CD14-positive monocyte (primary cell): ENCODE results near the gene PDCD4. TPM values are rescaled to one million over a fixed set of nuclear protein-coding genes. Genes with fewer than 3 reads are reported as not detected.

Experiments used
- DNase-seq, 3 donors: peaks; one replicate each; pipeline ENCODE4 v3.0.0-alpha.2; 2011 to 2022
- H2AFZ ChIP-seq: 2 replicates; pipeline ENCODE4 v1.6.0; 2012; ENCODE audit warnings: mild to moderate bottlenecking, low read depth, low read length, inconsistent platforms; ENCODE audit not compliant: insufficient read depth, poor library complexity, severe bottlenecking
- H3K27ac ChIP-seq, 2 donors: 1 replicate in 1 of 2; 2 replicates in 1 of 2; pipeline ENCODE4 v1.5.1; 2012 to 2013; ENCODE audit warnings: low read length in 2 of 2, control low read depth in 1 of 2, inconsistent platforms in 1 of 2, low read depth in 1 of 2, mild to moderate bottlenecking in 1 of 2
- H3K27me3 ChIP-seq, 2 donors: one replicate each; pipeline versions ENCODE4 v1.6.0 to v1.6.1; 2011 to 2013; ENCODE audit warnings: low read length in 2 of 2; ENCODE audit not compliant: control insufficient read depth in 2 of 2, insufficient read depth in 2 of 2
- H3K36me3 ChIP-seq, 2 donors: replicated peaks in 1 of 2; 1 replicate in 1 of 2; 2 replicates in 1 of 2; pipeline versions ENCODE4 v1.5.1 to v1.6.1; 2012 to 2013; ENCODE audit warnings: low read length in 2 of 2, control low read depth in 1 of 2, inconsistent platforms in 1 of 2, mild to moderate bottlenecking in 1 of 2; ENCODE audit not compliant: insufficient read depth in 2 of 2, control insufficient read depth in 1 of 2
- H3K4me1 ChIP-seq, 2 donors: 1 replicate in 1 of 2; 2 replicates in 1 of 2; pipeline versions ENCODE4 v1.5.1 to v1.6.1; 2012 to 2013; ENCODE audit warnings: low read length in 2 of 2, control low read depth in 1 of 2, inconsistent platforms in 1 of 2, mild to moderate bottlenecking in 1 of 2, moderate library complexity in 1 of 2; ENCODE audit not compliant: insufficient read depth in 2 of 2, control insufficient read depth in 1 of 2
- H3K4me2 ChIP-seq: replicated peaks from 2 replicates; pipeline ENCODE3; 2012; ENCODE audit warnings: low read length, moderate library complexity, mild to moderate bottlenecking; ENCODE audit not compliant: poor library complexity, severe bottlenecking; ENCODE audit errors: extremely low read depth
- H3K4me3 ChIP-seq, 3 experiments: fragments of 200-600 bp in 1 of 3; sonication (generic) in 1 of 3; replicated peaks in 1 of 3; 1 replicate in 2 of 3; 2 replicates in 1 of 3; pipeline ENCODE4 v1.5.1; 2011 to 2013; ENCODE audit warnings: low read length in 3 of 3, mild to moderate bottlenecking in 3 of 3, control low read depth in 2 of 3, low read depth in 2 of 3, inconsistent platforms in 1 of 3, moderate library complexity in 1 of 3
- H3K79me2 ChIP-seq: 2 replicates; pipeline ENCODE4 v1.6.0; 2012; ENCODE audit warnings: mild to moderate bottlenecking, control low read depth, inconsistent platforms, low read length, moderate library complexity; ENCODE audit not compliant: insufficient read depth
- H3K9ac ChIP-seq: 2 replicates; pipeline ENCODE4 v1.6.0; 2017; ENCODE audit warnings: low read length, mild to moderate bottlenecking; ENCODE audit not compliant: insufficient read depth, poor library complexity, severe bottlenecking
- H3K9me3 ChIP-seq, 2 donors: replicated peaks in 1 of 2; 1 replicate in 1 of 2; 2 replicates in 1 of 2; pipeline versions ENCODE4 v1.5.1 to v1.6.1; 2012 to 2013; ENCODE audit warnings: low read length in 2 of 2, control low read depth in 1 of 2; ENCODE audit not compliant: control insufficient read depth in 1 of 2, insufficient read depth in 1 of 2
- H4K20me1 ChIP-seq: 2 replicates; pipeline ENCODE4 v1.6.0; 2012; ENCODE audit warnings: mild to moderate bottlenecking, low read length, control low read depth, moderate library complexity; ENCODE audit not compliant: insufficient read depth
- H3K27ac Mint-ChIP-seq, 7 donors: one replicate each; pipeline ENCODE4 v1.8.0; 2020; ENCODE audit warnings: mild to moderate bottlenecking in 7 of 7, mixed read lengths in 7 of 7, moderate library complexity in 6 of 7, inconsistent platforms in 2 of 7
- H3K27me3 Mint-ChIP-seq, 3 donors: one replicate each; pipeline ENCODE4 v1.8.0; 2021 to 2022; ENCODE audit warnings: low read depth in 3 of 3, mild to moderate bottlenecking in 3 of 3, mixed read lengths in 3 of 3, moderate library complexity in 3 of 3, inconsistent platforms in 1 of 3
- H3K36me3 Mint-ChIP-seq, 2 donors: one replicate each; pipeline ENCODE4 v1.8.0; 2020; ENCODE audit warnings: mixed read lengths in 2 of 2, inconsistent platforms in 1 of 2, mild to moderate bottlenecking in 1 of 2
- H3K4me1 Mint-ChIP-seq: one replicate; pipeline ENCODE4 v1.8.0; 2020; ENCODE audit warnings: mild to moderate bottlenecking, mixed read lengths
- H3K4me3 Mint-ChIP-seq, 2 donors: one replicate each; pipeline ENCODE4 v1.8.0; 2020; ENCODE audit warnings: mild to moderate bottlenecking in 2 of 2, mixed read lengths in 2 of 2, moderate library complexity in 1 of 2
- H3K9me3 Mint-ChIP-seq, 7 donors: one replicate each; pipeline ENCODE4 v1.8.0; 2020 to 2022; ENCODE audit warnings: mixed read lengths in 7 of 7, mild to moderate bottlenecking in 6 of 7, moderate library complexity in 6 of 7, inconsistent platforms in 2 of 7
- CTCF ChIP-seq: fragments of 200-600 bp; IDR thresholded peaks from one replicate; pipeline ENCODE4 v1.8.0; 2022; ENCODE audit warnings: antibody characterized with exemption, mild to moderate bottlenecking
- WGBS: methylation state at CpG from one replicate; pipeline ENCODE4 v1.1.5; 2013; ENCODE audit warnings: missing lambda C conversion rate; ENCODE audit not compliant: insufficient coverage; 5-methylcytosine and 5-hydroxymethylcytosine counted together
- intact Hi-C, 2 donors: fragments of 100-400 bp; cut with micrococcal nuclease; formaldehyde crosslinking; loops; one replicate each; pipeline versions ENCODE4 v1.15.0 to v1.15.1; 2023
- polyA plus RNA-seq, 3 donors: library from polyadenylated mRNA; depleted of rRNA in 1 of 3; unstranded in 2 of 3; stranded (reverse) in 1 of 3; fragments of 300-500 nt in 2 of 3; fragments of >200 nt in 1 of 3; fragmentation: Illumina TruSeq in 2 of 3; gene quantifications; 1 replicate in 2 of 3; 2 replicates in 1 of 3; pipeline ENCODE4 v1.2.3, GENCODE V29; 2012 to 2021

The PDCD4 gene
- polyA plus RNA-seq, 3 donors, result 39.8 to 53.4 (median 48.6) TPM

- Histone ChIP-seq H3K4me2 (no peak overlapping the region), H2AFZ (no peak overlapping the region), H3K4me3 (no peak overlapping the region), H3K9me3 (no peaks in the 10 kb centered on the region), H3K36me3 (no peaks in the 10 kb centered on the region), H4K20me1 (no peaks in the 10 kb centered on the region), H3K9ac (no peak overlapping the region), H3K4me1 (no peaks in the 10 kb centered on the region), H3K27ac (no peak overlapping the region), H3K79me2 (no peaks in the 10 kb centered on the region), H3K27me3 (no peaks in the 10 kb centered on the region)
- Mint-ChIP-seq H3K27me3 (peaks cover 0 to 3% (median 0%) of the 10 kb centered on the region in 3 donors), H3K9me3 (peaks cover 0 to 1% (median 0%) of the 10 kb centered on the region in 7 donors), H3K27ac (no peak overlapping the region), H3K4me1 (no peaks in the 10 kb centered on the region), H3K36me3 (no peaks in the 10 kb centered on the region), H3K4me3 (no peak overlapping the region)
- 91% methylated on average over 1 of the region's 2 CpGs for WGBS
- no peak for DNase-seq
- TF ChIP-seq CTCF, result no peak
- intact Hi-C loops, result no loop called here
Observed at GRCh38 chr10:110828525-110828924, 43.2 kb upstream of the PDCD4 start.

- peaks cover 0 to 2% of the 10 kb centered on the region in 2 donors for H3K36me3 Mint-ChIP-seq
- H3K9ac ChIP-seq, result no peak overlapping the region
- H4K20me1 ChIP-seq, result no peaks in the 10 kb centered on the region
- WGBS, result 78% methylated on average over 9 of the region's 11 CpGs
- no peaks in the 10 kb centered on the region for H3K27me3 ChIP-seq
- H3K27me3 Mint-ChIP-seq, result peaks cover 0 to 3% (median 2%) of the 10 kb centered on the region in 3 donors
- no peak for DNase-seq
- no peaks in the 10 kb centered on the region for H3K4me1 ChIP-seq
- no peak overlapping the region for H3K4me3 Mint-ChIP-seq
- H3K9me3 Mint-ChIP-seq, result peaks cover 0 to 1% (median 0%) of the 10 kb centered on the region in 7 donors
- H3K4me1 Mint-ChIP-seq, result peaks cover 5% of the 10 kb centered on the region
- H2AFZ ChIP-seq, result no peak overlapping the region
- H3K4me2 ChIP-seq, result no peak overlapping the region
- no peak overlapping the region for H3K27ac ChIP-seq
- no peaks in the 10 kb centered on the region for H3K9me3 ChIP-seq
- H3K4me3 ChIP-seq, result no peak overlapping the region
- intact Hi-C loops, result no loop called here
- H3K27ac Mint-ChIP-seq, result peak overlapping the region in 1 of 7 donors; percentile 37
- no peak for TF ChIP-seq CTCF
- no peaks in the 10 kb centered on the region for H3K79me2 ChIP-seq
- no peaks in the 10 kb centered on the region for H3K36me3 ChIP-seq
Observed at GRCh38 chr10:110829721-110830410, 41.9 kb upstream of the PDCD4 start.
